Measurements from ENCODE around the gene ZNF232. TPM values are rescaled to one million over a fixed set of nuclear protein-coding genes. Genes with fewer than 3 reads are reported as not detected.

Gene ZNF232
- total RNA-seq, 1 donor from 2014 or later: 41.9 TPM

DNA sequence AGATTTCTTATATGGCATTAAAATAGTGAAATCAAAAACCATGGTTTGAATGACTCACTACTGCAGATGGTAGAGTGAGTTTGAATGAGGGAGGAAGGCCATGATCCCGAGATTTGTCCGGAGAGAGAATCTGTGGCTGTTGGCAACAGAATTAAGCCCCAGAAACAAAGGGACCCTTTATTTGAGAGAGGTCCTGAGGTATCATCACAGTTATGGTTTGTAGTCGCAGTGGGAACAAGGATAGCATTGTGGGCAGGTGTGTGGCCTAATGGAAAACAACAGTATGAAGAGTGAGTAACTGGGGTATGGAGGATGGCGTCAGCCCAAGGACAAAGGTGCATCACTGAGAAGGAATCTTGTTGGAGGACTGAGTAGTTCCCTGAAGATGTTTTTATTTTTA lies 42.0 kb downstream of the ZNF232 start:
- peaks cover 9% of the 10 kb centered on the region for H3K27me3 Mint-ChIP-seq (ENCODE audit: low read depth)
- peaks cover 10% of the 10 kb centered on the region for H3K4me1 Mint-ChIP-seq
- no peak overlapping the region for H3K4me3 Mint-ChIP-seq
- H3K9me3 Mint-ChIP-seq: no peaks in the 10 kb centered on the region
- no peak for DNase-seq (ENCODE audit: low read depth, low spot score)
- H3K36me3 Mint-ChIP-seq (ENCODE audit: low read depth): no peaks in the 10 kb centered on the region
- no peak overlapping the region for H3K27ac Mint-ChIP-seq (ENCODE audit: unreplicated experiment)
- TF ChIP-seq, protein P1, sequence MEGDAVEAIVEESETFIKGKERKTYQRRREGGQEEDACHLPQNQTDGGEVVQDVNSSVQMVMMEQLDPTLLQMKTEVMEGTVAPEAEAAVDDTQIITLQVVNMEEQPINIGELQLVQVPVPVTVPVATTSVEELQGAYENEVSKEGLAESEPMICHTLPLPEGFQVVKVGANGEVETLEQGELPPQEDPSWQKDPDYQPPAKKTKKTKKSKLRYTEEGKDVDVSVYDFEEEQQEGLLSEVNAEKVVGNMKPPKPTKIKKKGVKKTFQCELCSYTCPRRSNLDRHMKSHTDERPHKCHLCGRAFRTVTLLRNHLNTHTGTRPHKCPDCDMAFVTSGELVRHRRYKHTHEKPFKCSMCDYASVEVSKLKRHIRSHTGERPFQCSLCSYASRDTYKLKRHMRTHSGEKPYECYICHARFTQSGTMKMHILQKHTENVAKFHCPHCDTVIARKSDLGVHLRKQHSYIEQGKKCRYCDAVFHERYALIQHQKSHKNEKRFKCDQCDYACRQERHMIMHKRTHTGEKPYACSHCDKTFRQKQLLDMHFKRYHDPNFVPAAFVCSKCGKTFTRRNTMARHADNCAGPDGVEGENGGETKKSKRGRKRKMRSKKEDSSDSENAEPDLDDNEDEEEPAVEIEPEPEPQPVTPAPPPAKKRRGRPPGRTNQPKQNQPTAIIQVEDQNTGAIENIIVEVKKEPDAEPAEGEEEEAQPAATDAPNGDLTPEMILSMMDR (conservative IDR thresholded peaks at IDR 0.05): no peak

- no peak for DNase-seq (ENCODE audit: low read depth, low spot score)
- Mint-ChIP-seq H3K27ac (ENCODE audit: unreplicated experiment) (no peak overlapping the region), H3K9me3 (no peaks in the 10 kb centered on the region), H3K4me3 (no peak overlapping the region), H3K4me1 (peaks cover 6% of the 10 kb centered on the region), H3K27me3 (ENCODE audit: low read depth) (peaks cover 11% of the 10 kb centered on the region), H3K36me3 (ENCODE audit: low read depth) (no peaks in the 10 kb centered on the region)
- TF ChIP-seq, protein P1 (conservative IDR thresholded peaks at IDR 0.05): no peak
Measured at GRCh38 chr17:5068236-5068635, 43.4 kb downstream of the ZNF232 start.

GRCh38 chr17:5065227-5065744 lies 46.4 kb downstream of the ZNF232 start:
- no peak for DNase-seq (ENCODE audit: low read depth, low spot score)
- H3K27me3 Mint-ChIP-seq (ENCODE audit: low read depth): peaks cover 12% of the 10 kb centered on the region
- H3K27ac Mint-ChIP-seq (ENCODE audit: unreplicated experiment): no peak overlapping the region
- no peaks in the 10 kb centered on the region for H3K9me3 Mint-ChIP-seq
- H3K4me1 Mint-ChIP-seq: peaks cover 6% of the 10 kb centered on the region
- TF ChIP-seq, protein P1 (conservative IDR thresholded peaks at IDR 0.05): no peak
- H3K4me3 Mint-ChIP-seq: no peak overlapping the region
- H3K36me3 Mint-ChIP-seq (ENCODE audit: low read depth): no peaks in the 10 kb centered on the region

Other genes with a start within 250 kb of the ZNF232 start
- gene C17orf107, start 212.3 kb downstream of the ZNF232 start, total RNA-seq: 1.7 and 1.8 TPM in 2 replicates
- 0.21 TPM in 1 of 2 replicates, not detected in the other for gene CHRNE, start 208.8 kb downstream of the ZNF232 start, total RNA-seq
- not detected in 2 replicates for gene GP1BA, start 179.6 kb downstream of the ZNF232 start, total RNA-seq
- 67.7 and 68.3 TPM in 2 replicates for gene SLC25A11, start 171.8 kb downstream of the ZNF232 start, total RNA-seq
- gene RNF167, start 171.6 kb downstream of the ZNF232 start, total RNA-seq: 90.4 and 93.2 TPM in 2 replicates
- 626 and 630 TPM in 2 replicates for gene PFN1, start 163.3 kb downstream of the ZNF232 start, total RNA-seq
- gene ENO3, start 160.8 kb downstream of the ZNF232 start, total RNA-seq: 9.1 and 10.6 TPM in 2 replicates
- gene SPAG7, start 144.1 kb downstream of the ZNF232 start, total RNA-seq: 76.9 and 78.9 TPM in 2 replicates
- gene CAMTA2, start 124.2 kb downstream of the ZNF232 start, total RNA-seq: 12.5 and 17.4 TPM in 2 replicates
- gene INCA1, start 114.4 kb downstream of the ZNF232 start, total RNA-seq: 0.43 and 0.86 TPM in 2 replicates
- 61.7 and 68.4 TPM in 2 replicates for gene KIF1C, start 113.9 kb downstream of the ZNF232 start, total RNA-seq
- not detected in 2 replicates for gene SLC52A1, start 76.5 kb downstream of the ZNF232 start, total RNA-seq
- 0.11 and 0.12 TPM in 2 replicates for gene ZFP3, start 33.4 kb downstream of the ZNF232 start, total RNA-seq
- 0.26 and 0.30 TPM in 2 replicates for gene USP6, start 4.2 kb upstream of the ZNF232 start, total RNA-seq
- 21.5 and 23.7 TPM in 2 replicates for gene ZNF594, start 80.0 kb upstream of the ZNF232 start, total RNA-seq
- not detected in 2 replicates for gene SCIMP, start 123.0 kb upstream of the ZNF232 start, total RNA-seq
- 57.0 and 57.9 TPM in 2 replicates for gene RABEP1, start 170.4 kb upstream of the ZNF232 start, total RNA-seq

All from neural crest cell (in vitro differentiated cells).